K562 (cell line): ENCODE measurements around the gene ATXN7L2.

ENCODE experiments used
- EZH2 ChIP-seq: IDR thresholded peaks from 2 replicates; pipeline ENCODE4 v1.6.1; 2012; ENCODE audit warnings: low read depth, mild to moderate bottlenecking, inconsistent platforms, low read length, borderline replicate concordance
- POLR2AphosphoS5 ChIP-seq: IDR thresholded peaks from 2 replicates; pipeline ENCODE4 v1.6.1; 2011; ENCODE audit warnings: mild to moderate bottlenecking, low read depth, low read length, moderate library complexity; ENCODE audit not compliant: control insufficient read depth, insufficient read depth
- TARDBP ChIP-seq: fragments of 450-650 bp; IDR thresholded peaks from 2 replicates; pipeline ENCODE4 v1.6.1; 2016
- ZFP36 ChIP-seq: fragments of 150-350 bp; IDR thresholded peaks from 2 replicates; pipeline ENCODE4 v1.6.1; 2018; ENCODE audit warnings: low read length, low read depth; ENCODE audit not compliant: partially characterized antibody
- TF ChIP-seq, protein P1 (sequence below), 3 experiments: IDR thresholded peaks in 2 of 3; conservative IDR thresholded peaks in 1 of 3; 2 replicates each; pipeline ENCODE4 v1.5.1; 2011 to 2012; ENCODE audit warnings: low read length in 3 of 3, mild to moderate bottlenecking in 3 of 3, control low read depth in 2 of 3, improper control_type of control experiment in 1 of 3, inconsistent platforms in 1 of 3, low read depth in 1 of 3, mixed read lengths in 1 of 3, moderate library complexity in 1 of 3; ENCODE audit not compliant: insufficient read depth in 2 of 3
- TF ChIP-seq, protein P2 (sequence below): fragments of 250-450 bp; sonication (Bioruptor Pico); IDR thresholded peaks from 2 replicates; pipeline ENCODE4 v1.9.0; 2021; ENCODE audit warnings: mild to moderate bottlenecking, inconsistent platforms

- TF ChIP-seq POLR2AphosphoS5 (no peak), TARDBP (no peak), ZFP36 (no peak), EZH2 (no peak)
- TF ChIP-seq, protein P1, sequence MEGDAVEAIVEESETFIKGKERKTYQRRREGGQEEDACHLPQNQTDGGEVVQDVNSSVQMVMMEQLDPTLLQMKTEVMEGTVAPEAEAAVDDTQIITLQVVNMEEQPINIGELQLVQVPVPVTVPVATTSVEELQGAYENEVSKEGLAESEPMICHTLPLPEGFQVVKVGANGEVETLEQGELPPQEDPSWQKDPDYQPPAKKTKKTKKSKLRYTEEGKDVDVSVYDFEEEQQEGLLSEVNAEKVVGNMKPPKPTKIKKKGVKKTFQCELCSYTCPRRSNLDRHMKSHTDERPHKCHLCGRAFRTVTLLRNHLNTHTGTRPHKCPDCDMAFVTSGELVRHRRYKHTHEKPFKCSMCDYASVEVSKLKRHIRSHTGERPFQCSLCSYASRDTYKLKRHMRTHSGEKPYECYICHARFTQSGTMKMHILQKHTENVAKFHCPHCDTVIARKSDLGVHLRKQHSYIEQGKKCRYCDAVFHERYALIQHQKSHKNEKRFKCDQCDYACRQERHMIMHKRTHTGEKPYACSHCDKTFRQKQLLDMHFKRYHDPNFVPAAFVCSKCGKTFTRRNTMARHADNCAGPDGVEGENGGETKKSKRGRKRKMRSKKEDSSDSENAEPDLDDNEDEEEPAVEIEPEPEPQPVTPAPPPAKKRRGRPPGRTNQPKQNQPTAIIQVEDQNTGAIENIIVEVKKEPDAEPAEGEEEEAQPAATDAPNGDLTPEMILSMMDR (IDR thresholded peaks at IDR 0.05 in 2 of 3, conservative IDR thresholded peaks at IDR 0.05 in 1 of 3; ENCODE audit: insufficient read depth in 2 of 3, low read depth in 1 of 3, low read length in 3 of 3) = no peak
- TF ChIP-seq, protein P2, sequence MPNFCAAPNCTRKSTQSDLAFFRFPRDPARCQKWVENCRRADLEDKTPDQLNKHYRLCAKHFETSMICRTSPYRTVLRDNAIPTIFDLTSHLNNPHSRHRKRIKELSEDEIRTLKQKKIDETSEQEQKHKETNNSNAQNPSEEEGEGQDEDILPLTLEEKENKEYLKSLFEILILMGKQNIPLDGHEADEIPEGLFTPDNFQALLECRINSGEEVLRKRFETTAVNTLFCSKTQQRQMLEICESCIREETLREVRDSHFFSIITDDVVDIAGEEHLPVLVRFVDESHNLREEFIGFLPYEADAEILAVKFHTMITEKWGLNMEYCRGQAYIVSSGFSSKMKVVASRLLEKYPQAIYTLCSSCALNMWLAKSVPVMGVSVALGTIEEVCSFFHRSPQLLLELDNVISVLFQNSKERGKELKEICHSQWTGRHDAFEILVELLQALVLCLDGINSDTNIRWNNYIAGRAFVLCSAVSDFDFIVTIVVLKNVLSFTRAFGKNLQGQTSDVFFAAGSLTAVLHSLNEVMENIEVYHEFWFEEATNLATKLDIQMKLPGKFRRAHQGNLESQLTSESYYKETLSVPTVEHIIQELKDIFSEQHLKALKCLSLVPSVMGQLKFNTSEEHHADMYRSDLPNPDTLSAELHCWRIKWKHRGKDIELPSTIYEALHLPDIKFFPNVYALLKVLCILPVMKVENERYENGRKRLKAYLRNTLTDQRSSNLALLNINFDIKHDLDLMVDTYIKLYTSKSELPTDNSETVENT (CRISPR knock-in tag) = no peak
Observed at GRCh38 chr1:109475261-109475660, 8.4 kb upstream of the ATXN7L2 start.
